Keratinocyte (primary cell): ENCODE measurements around the gene ATG10. TPM values are rescaled to one million over a fixed set of nuclear protein-coding genes. Genes with fewer than 3 reads are reported as not detected.

Experiments used
- DNase-seq: peaks from one replicate; pipeline ENCODE4 v3.0.0-alpha.2; 2011; ENCODE audit warnings: low read depth, missing footprints, low spot score
- FAIRE-seq: peaks from 2 replicates; lab custom pipeline; 2011; peaks lifted over from hg19 to GRCh38; lab: Jason Lieb, UNC
- H2AFZ ChIP-seq: 2 replicates; pipeline ENCODE4 v1.6.0; 2012; ENCODE audit warnings: low read length, control low read depth, inconsistent platforms; ENCODE audit not compliant: control insufficient read depth
- H3K27ac ChIP-seq: 2 replicates; pipeline ENCODE4 v1.5.1; 2011; ENCODE audit warnings: low read length; ENCODE audit not compliant: control insufficient read depth, insufficient read depth
- H3K27me3 ChIP-seq: 3 replicates; pipeline ENCODE4 v1.6.0; 2011; ENCODE audit warnings: low read length; ENCODE audit not compliant: control insufficient read depth, insufficient read depth; ENCODE audit errors: extremely low read depth
- H3K36me3 ChIP-seq, 2 experiments: 2 replicates in 1 of 2; 3 replicates in 1 of 2; pipeline ENCODE4 v1.5.1; 2011; ENCODE audit warnings: low read length in 2 of 2, mild to moderate bottlenecking in 1 of 2; ENCODE audit not compliant: control insufficient read depth in 2 of 2, insufficient read depth in 2 of 2; ENCODE audit errors: extremely low read depth in 1 of 2
- H3K4me1 ChIP-seq: 3 replicates; pipeline ENCODE4 v1.5.1; 2011; ENCODE audit warnings: low read length; ENCODE audit not compliant: control insufficient read depth, insufficient read depth; ENCODE audit errors: extremely low read depth
- H3K4me2 ChIP-seq: 3 replicates; pipeline ENCODE4 v1.6.0; 2011; ENCODE audit warnings: low read depth, low read length; ENCODE audit not compliant: control insufficient read depth, insufficient read depth; ENCODE audit errors: extremely low read depth
- H3K4me3 ChIP-seq, 3 experiments: fragments of 200-600 bp in 1 of 3; sonication (generic) in 1 of 3; 2 replicates in 2 of 3; 3 replicates in 1 of 3; pipeline ENCODE4 v1.5.1; 2011 to 2016; ENCODE audit warnings: low read length in 3 of 3, mild to moderate bottlenecking in 3 of 3, control low read depth in 2 of 3, inconsistent platforms in 1 of 3, low read depth in 1 of 3, mixed read lengths in 1 of 3, mixed run types in 1 of 3, moderate library complexity in 1 of 3; ENCODE audit not compliant: control insufficient read depth in 2 of 3, insufficient read depth in 2 of 3; ENCODE audit errors: extremely low read depth in 1 of 3
- H3K79me2 ChIP-seq: 2 replicates; pipeline ENCODE4 v1.6.0; 2012; ENCODE audit warnings: low read length; ENCODE audit not compliant: control insufficient read depth, insufficient read depth
- H3K9ac ChIP-seq: 3 replicates; pipeline ENCODE4 v1.6.0; 2011; ENCODE audit warnings: low read length; ENCODE audit not compliant: control insufficient read depth, insufficient read depth; ENCODE audit errors: extremely low read depth
- H3K9me1 ChIP-seq: 3 replicates; pipeline ENCODE4 v1.6.0; 2011; ENCODE audit warnings: low read length; ENCODE audit not compliant: control insufficient read depth, insufficient read depth; ENCODE audit errors: extremely low read depth
- H3K9me3 ChIP-seq: 2 replicates; pipeline ENCODE4 v1.5.1; 2012; ENCODE audit warnings: low read depth, low read length; ENCODE audit not compliant: control insufficient read depth
- H4K20me1 ChIP-seq: 3 replicates; pipeline ENCODE4 v1.6.0; 2011; ENCODE audit warnings: low read length; ENCODE audit not compliant: control insufficient read depth, insufficient read depth; ENCODE audit errors: extremely low read depth
- CTCF ChIP-seq, 3 experiments: IDR thresholded peaks in 1 of 3; conservative IDR thresholded peaks in 1 of 3; optimal IDR thresholded peaks in 1 of 3; 2 replicates in 2 of 3; 3 replicates in 1 of 3; pipeline versions ENCODE3 to v1.5.1; 2011; ENCODE audit warnings: low read length in 3 of 3, mild to moderate bottlenecking in 3 of 3, moderate library complexity in 2 of 3, control low read depth in 1 of 3, inconsistent platforms in 1 of 3; ENCODE audit not compliant: insufficient read depth in 2 of 3; ENCODE audit errors: extremely low read depth in 1 of 3
- EZH2 ChIP-seq: IDR thresholded peaks from one replicate; pipeline ENCODE4 v1.6.1; 2012; ENCODE audit warnings: inconsistent platforms, mild to moderate bottlenecking, low read length, moderate library complexity
- dilution Hi-C: fragments of 300-500 bp; cut with MboI; formaldehyde crosslinking; loops from one replicate; pipeline ENCODE4 v1.7.0; 2020; ENCODE audit warnings: low sequenced_read_pairs; ENCODE audit not compliant: extremely low pct_ligation_motif_present
- polyA plus RNA-seq, 5 experiments: library from polyadenylated mRNA; depleted of rRNA in 3 of 5; stranded (reverse) in 3 of 5; stranded (forward) in 1 of 5; unstranded in 1 of 5; fragments of >200 nt; gene quantifications; 1 replicate in 1 of 5; 2 replicates in 3 of 5; 3 replicates in 1 of 5; pipeline versions ENCODE4 v1.2.1 to v1.2.3, GENCODE V29; 2011 to 2012; ENCODE audit warnings: missing spikeins in 2 of 5, low read depth in 1 of 5, low replicate concordance in 1 of 5

ATG10 gene
- polyA plus RNA-seq, 1 donor (not counting 4 experiments of a cell fraction or from before 2014, with no cell fraction given): 5.4 TPM

GRCh38 chr5:82295959-82296531 is 324.2 kb downstream of the ATG10 start:
- DNase-seq: no peak
- H3K4me2 ChIP-seq: no peak overlapping the region
- FAIRE-seq: no peak

GRCh38 chr5:82296929-82297328 is 325.1 kb downstream of the ATG10 start:
- no peaks in the 10 kb centered on the region for H3K9me3 ChIP-seq
- H3K27ac ChIP-seq: no peak overlapping the region
- no peak overlapping the region for H3K4me2 ChIP-seq
- no peak overlapping the region for H3K4me3 ChIP-seq
- TF ChIP-seq CTCF (optimal IDR thresholded peaks at IDR 0.05 in 1 of 3, IDR thresholded peaks at IDR 0.05 in 1 of 3, conservative IDR thresholded peaks at IDR 0.05 in 1 of 3; ENCODE audit: extremely low read depth in 1 of 3, insufficient read depth in 2 of 3, low read length in 3 of 3) (no peak), EZH2 (no peak)
- H3K9ac ChIP-seq: no peak overlapping the region
- FAIRE-seq (no peak), DNase-seq (no peak)
- no peak overlapping the region for H2AFZ ChIP-seq
- dilution Hi-C loops: no loop called here
- H3K4me1 ChIP-seq: peaks cover 6% of the 10 kb centered on the region
- no peaks in the 10 kb centered on the region for H3K9me1 ChIP-seq
- no peaks in the 10 kb centered on the region for H4K20me1 ChIP-seq
- no peaks in the 10 kb centered on the region for H3K79me2 ChIP-seq
- H3K27me3 ChIP-seq: no peaks in the 10 kb centered on the region
- H3K36me3 ChIP-seq: no peaks in the 10 kb centered on the region

More at GRCh38 chr5:82295959-82296531, 324.2 kb downstream of the ATG10 start:
- Histone ChIP-seq H3K4me1 (peaks cover 6% of the 10 kb centered on the region), H4K20me1 (no peaks in the 10 kb centered on the region), H3K27me3 (no peaks in the 10 kb centered on the region), H3K79me2 (no peaks in the 10 kb centered on the region), H3K4me3 (no peak overlapping the region), H3K9me3 (no peaks in the 10 kb centered on the region), H3K36me3 (no peaks in the 10 kb centered on the region), H2AFZ (no peak overlapping the region), H3K9me1 (no peaks in the 10 kb centered on the region), H3K9ac (no peak overlapping the region), H3K27ac (no peak overlapping the region)
- dilution Hi-C loops: no loop called here
- TF ChIP-seq CTCF (optimal IDR thresholded peaks at IDR 0.05 in 1 of 3, IDR thresholded peaks at IDR 0.05 in 1 of 3, conservative IDR thresholded peaks at IDR 0.05 in 1 of 3; ENCODE audit: extremely low read depth in 1 of 3, insufficient read depth in 2 of 3, low read length in 3 of 3) (no peak), EZH2 (no peak)
